Measurements from ENCODE around the gene DOCK4. TPM values are rescaled to one million over a fixed set of nuclear protein-coding genes. Genes with fewer than 3 reads are reported as not detected.

Gene DOCK4
- total RNA-seq, 4 donors from 2014 or later, result 9.9 to 30.9 (median 13.7) TPM

- DNase-seq, result no peak
- no peaks in the 10 kb centered on the region for H3K4me1 ChIP-seq
- TF ChIP-seq POLR2A (IDR thresholded peaks at IDR 0.05) (no peak), CTCF (IDR thresholded peaks at IDR 0.05) (no peak)
- H3K27ac ChIP-seq, result no peak overlapping the region
- no peaks in the 10 kb centered on the region for H3K36me3 ChIP-seq
- H3K27me3 ChIP-seq, result no peaks in the 10 kb centered on the region
- no peaks in the 10 kb centered on the region for H3K9me3 ChIP-seq
- WGBS, 2 donors, result 38 to 71% methylated on average over 2 to 4 of the region's 4 CpGs
- intact Hi-C loops (cut with DNase I), result no loop called here
- H3K4me3 ChIP-seq, result no peak overlapping the region
These were observed 51.5 kb downstream of the DOCK4 start for GRCh38 chr7:112154690-112155089.

- Histone ChIP-seq H3K9me3 (no peaks in the 10 kb centered on the region), H3K36me3 (no peaks in the 10 kb centered on the region), H3K27me3 (no peaks in the 10 kb centered on the region), H3K4me1 (peaks cover 0 to 11% (median 3%) of the 10 kb centered on the region in 3 donors), H3K4me3 (no peak overlapping the region), H3K27ac (no peak overlapping the region)
- no peak for TF ChIP-seq CTCF (IDR thresholded peaks at IDR 0.05)
- no peak for TF ChIP-seq POLR2A (IDR thresholded peaks at IDR 0.05)
- intact Hi-C loops (cut with DNase I), result no loop called here
- DNase-seq, result no peak
- 73 to 76% methylated on average over 2 of the region's 2 CpGs for WGBS, 2 donors
These were observed 54.0 kb downstream of the DOCK4 start for GRCh38 chr7:112152186-112152585.

GRCh38 chr7:112150823-112151641 lies 55.2 kb downstream of the DOCK4 start:
- WGBS, 2 donors, result 63 to 73% methylated on average over 5 of the region's 5 CpGs
- DNase-seq, result no peak
- Histone ChIP-seq H3K36me3 (no peaks in the 10 kb centered on the region), H3K9me3 (no peaks in the 10 kb centered on the region), H3K4me1 (peaks cover 0 to 11% (median 3%) of the 10 kb centered on the region in 3 donors), H3K27ac (no peak overlapping the region), H3K4me3 (no peak overlapping the region), H3K27me3 (no peaks in the 10 kb centered on the region)
- intact Hi-C loops (cut with DNase I), result no loop called here
- TF ChIP-seq POLR2A (IDR thresholded peaks at IDR 0.05) (no peak), CTCF (IDR thresholded peaks at IDR 0.05) (no peak)

- intact Hi-C loops (cut with DNase I), result no loop called here
These were observed 56.5 kb downstream of the DOCK4 start for GRCh38 chr7:112149734-112150133.

More at GRCh38 chr7:112149734-112150133, 56.5 kb downstream of the DOCK4 start:
- Histone ChIP-seq H3K36me3 (no peaks in the 10 kb centered on the region), H3K4me1 (peaks cover 0 to 11% (median 6%) of the 10 kb centered on the region in 3 donors), H3K27ac (no peak overlapping the region), H3K4me3 (no peak overlapping the region), H3K9me3 (no peaks in the 10 kb centered on the region), H3K27me3 (no peaks in the 10 kb centered on the region)
- no peak for DNase-seq
- 84 to 86% methylated on average over 2 of the region's 2 CpGs for WGBS, 2 donors
- TF ChIP-seq CTCF (IDR thresholded peaks at IDR 0.05), result no peak
- TF ChIP-seq POLR2A (IDR thresholded peaks at IDR 0.05), result no peak

Measured in esophagus squamous epithelium (tissue), 5 donors.